Measurements from ENCODE around the gene HMCN1.

The HMCN1 gene

DNA sequence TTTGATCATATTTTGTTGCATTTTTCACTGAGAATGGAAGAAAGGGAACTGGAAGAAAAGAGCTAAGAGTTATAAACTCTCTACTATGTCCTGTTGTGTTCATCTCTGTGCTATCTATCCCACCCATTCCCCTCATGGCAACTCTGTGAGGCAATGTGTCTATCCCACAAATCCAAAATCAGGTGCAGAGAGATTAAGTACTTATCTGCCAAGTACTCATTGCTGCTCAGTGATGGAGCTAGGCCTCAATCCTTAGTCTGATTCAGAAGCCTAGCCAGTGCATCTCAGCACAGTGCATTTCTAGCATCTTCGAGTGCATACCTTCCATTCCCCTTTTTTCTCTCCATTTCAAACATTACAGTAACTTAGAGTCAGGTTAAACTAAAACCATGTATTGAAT, 370.3 kb downstream of the HMCN1 start:
- H3K4me3 ChIP-seq (replicated peaks; ENCODE audit: low read depth, low read length): no peak overlapping the region
- DNase-seq (ENCODE audit: extremely low read depth, low read depth): no peak
- TF ChIP-seq, protein P1, sequence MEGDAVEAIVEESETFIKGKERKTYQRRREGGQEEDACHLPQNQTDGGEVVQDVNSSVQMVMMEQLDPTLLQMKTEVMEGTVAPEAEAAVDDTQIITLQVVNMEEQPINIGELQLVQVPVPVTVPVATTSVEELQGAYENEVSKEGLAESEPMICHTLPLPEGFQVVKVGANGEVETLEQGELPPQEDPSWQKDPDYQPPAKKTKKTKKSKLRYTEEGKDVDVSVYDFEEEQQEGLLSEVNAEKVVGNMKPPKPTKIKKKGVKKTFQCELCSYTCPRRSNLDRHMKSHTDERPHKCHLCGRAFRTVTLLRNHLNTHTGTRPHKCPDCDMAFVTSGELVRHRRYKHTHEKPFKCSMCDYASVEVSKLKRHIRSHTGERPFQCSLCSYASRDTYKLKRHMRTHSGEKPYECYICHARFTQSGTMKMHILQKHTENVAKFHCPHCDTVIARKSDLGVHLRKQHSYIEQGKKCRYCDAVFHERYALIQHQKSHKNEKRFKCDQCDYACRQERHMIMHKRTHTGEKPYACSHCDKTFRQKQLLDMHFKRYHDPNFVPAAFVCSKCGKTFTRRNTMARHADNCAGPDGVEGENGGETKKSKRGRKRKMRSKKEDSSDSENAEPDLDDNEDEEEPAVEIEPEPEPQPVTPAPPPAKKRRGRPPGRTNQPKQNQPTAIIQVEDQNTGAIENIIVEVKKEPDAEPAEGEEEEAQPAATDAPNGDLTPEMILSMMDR (IDR thresholded peaks at IDR 0.05; ENCODE audit: low read depth, low read length, missing control alignments): no peak

GRCh38 chr1:186112280-186112679, 378.1 kb downstream of the HMCN1 start:
- no peak for DNase-seq (ENCODE audit: extremely low read depth, low read depth)

GRCh38 chr1:186113461-186113860, 379.3 kb downstream of the HMCN1 start:
- H3K4me3 ChIP-seq (replicated peaks; ENCODE audit: low read depth, low read length): no peak overlapping the region
- no peak for DNase-seq (ENCODE audit: extremely low read depth, low read depth)
- TF ChIP-seq, protein P1 (IDR thresholded peaks at IDR 0.05; ENCODE audit: low read depth, low read length, missing control alignments): no peak

More at GRCh38 chr1:186112280-186112679, 378.1 kb downstream of the HMCN1 start:
- H3K4me3 ChIP-seq (replicated peaks; ENCODE audit: low read depth, low read length): no peak overlapping the region
- TF ChIP-seq, protein P1 (IDR thresholded peaks at IDR 0.05; ENCODE audit: low read depth, low read length, missing control alignments): no peak

- TF ChIP-seq, protein P1 (IDR thresholded peaks at IDR 0.05; ENCODE audit: low read depth, low read length, missing control alignments): no peak
- no peak for DNase-seq (ENCODE audit: extremely low read depth, low read depth)
- no peak overlapping the region for H3K4me3 ChIP-seq (replicated peaks; ENCODE audit: low read depth, low read length)
Observed at GRCh38 chr1:186118724-186119123, 384.5 kb downstream of the HMCN1 start.

DNA sequence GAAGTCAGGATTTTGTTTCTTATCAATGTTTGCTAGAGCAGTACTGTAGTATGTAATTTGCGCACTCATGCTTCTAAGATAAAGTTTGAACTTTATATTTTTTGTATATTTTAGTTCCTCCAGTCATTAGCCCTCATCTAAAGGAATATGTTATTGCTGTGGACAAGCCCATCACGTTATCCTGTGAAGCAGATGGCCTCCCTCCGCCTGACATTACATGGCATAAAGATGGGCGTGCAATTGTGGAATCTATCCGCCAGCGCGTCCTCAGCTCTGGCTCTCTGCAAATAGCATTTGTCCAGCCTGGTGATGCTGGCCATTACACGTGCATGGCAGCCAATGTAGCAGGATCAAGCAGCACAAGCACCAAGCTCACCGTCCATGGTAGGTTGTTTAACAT, 388.6 kb downstream of the HMCN1 start:
- DNase-seq (ENCODE audit: extremely low read depth, low read depth): no peak
- TF ChIP-seq, protein P1 (IDR thresholded peaks at IDR 0.05; ENCODE audit: low read depth, low read length, missing control alignments): no peak
- H3K4me3 ChIP-seq (replicated peaks; ENCODE audit: low read depth, low read length): no peak overlapping the region

DNA sequence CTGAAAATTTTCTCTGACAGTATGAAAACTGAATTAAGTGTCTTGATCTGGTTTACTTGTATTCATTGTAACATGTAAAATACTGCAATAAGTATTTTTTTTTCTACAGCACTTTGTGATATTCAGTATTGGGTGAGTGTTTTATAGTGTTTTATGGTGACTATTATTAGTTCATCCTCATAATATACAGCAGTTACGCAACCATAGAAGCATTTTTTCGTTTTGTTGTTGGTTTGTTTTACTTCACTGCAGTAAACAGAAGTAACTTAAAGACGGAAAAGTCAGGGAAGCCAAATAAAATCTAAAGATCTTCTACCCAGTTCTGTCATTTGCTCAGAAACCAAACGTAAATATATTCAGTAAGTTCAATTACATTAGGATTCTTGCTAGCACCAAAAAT, 390.8 kb downstream of the HMCN1 start:
- H3K4me3 ChIP-seq (replicated peaks; ENCODE audit: low read depth, low read length): no peak overlapping the region
- TF ChIP-seq, protein P1 (IDR thresholded peaks at IDR 0.05; ENCODE audit: low read depth, low read length, missing control alignments): no peak

DNA sequence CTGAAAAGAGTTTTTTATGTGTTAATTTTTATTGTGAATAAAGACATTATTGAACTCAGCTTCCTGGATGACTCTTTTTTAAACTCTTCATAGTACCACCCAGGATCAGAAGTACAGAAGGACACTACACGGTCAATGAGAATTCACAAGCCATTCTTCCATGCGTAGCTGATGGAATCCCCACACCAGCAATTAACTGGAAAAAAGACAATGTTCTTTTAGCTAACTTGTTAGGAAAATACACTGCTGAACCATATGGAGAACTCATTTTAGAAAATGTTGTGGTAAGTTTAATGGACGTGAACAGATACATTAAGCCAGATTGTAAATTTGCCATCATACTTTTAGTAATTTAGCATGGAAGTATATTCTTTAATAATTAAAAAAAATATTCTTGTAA, 391.3 kb downstream of the HMCN1 start:
- DNase-seq (ENCODE audit: extremely low read depth, low read depth): no peak
- H3K4me3 ChIP-seq (replicated peaks; ENCODE audit: low read depth, low read length): no peak overlapping the region
- TF ChIP-seq, protein P1 (IDR thresholded peaks at IDR 0.05; ENCODE audit: low read depth, low read length, missing control alignments): no peak

More for the DNA sequence above, 390.8 kb downstream of the HMCN1 start:
- DNase-seq (ENCODE audit: extremely low read depth, low read depth): no peak
